ENCODE measurements around the gene GEN1. TPM values are rescaled to one million over a fixed set of nuclear protein-coding genes. Genes with fewer than 3 reads are reported as not detected.

Gene GEN1
- total and polyA plus RNA-seq, 2 donors (not counting 1 experiment from before 2014, with no cell fraction given) = 16.7 to 105 TPM

DNA sequence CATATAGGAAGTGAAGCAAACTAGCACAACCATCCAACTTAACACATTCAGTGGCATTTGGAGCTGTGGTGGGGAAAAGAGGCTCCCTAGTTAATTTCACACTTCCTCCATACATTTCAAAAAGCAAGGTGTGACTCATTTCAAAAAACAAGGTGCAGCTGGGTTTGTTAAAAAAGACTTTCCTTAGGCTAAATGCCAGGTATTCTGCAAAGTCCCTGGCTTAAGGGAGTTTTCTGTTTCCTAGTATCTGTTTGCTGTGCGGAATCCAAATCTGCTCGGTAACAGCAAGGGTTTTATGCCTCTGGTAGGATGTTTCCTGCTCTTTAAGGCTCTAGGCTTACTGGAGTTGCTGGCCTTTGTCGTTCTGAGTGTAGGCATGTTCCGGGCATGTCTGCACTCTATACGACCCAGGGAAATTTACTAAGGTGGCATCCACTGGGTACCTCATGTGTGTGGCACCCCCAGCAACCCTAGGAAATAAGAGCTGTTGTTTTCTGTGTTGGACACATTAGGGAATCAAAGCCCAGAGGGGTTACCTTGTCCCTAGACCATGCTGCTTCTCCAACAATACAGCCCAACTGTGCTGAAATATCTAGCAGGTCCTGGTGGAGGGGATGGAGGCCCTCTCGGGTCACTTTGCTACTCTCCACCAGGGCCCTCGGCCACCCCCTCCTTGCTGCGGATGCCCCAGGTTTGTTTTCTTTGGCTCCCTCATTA lies 61.7 kb downstream of the GEN1 start:
- intact Hi-C loops (cut with micrococcal nuclease) = no loop called here
- DNase-seq (no peak), ATAC-seq (ENCODE audit: low read depth) (no peak)
- Mint-ChIP-seq H3K27ac (peak overlapping the region; percentile 66), H3K9me3 (ENCODE audit: insufficient read depth) (no peaks in the 10 kb centered on the region), H3K4me1 (peaks cover 62% of the 10 kb centered on the region), H3K4me3 (no peak overlapping the region), H3K27me3 (no peaks in the 10 kb centered on the region)
- Histone ChIP-seq H4K20me1 (ENCODE audit: control insufficient read depth, insufficient read depth, low read length, poor library complexity, severe bottlenecking) (no peaks in the 10 kb centered on the region), H3K9ac (ENCODE audit: low read length) (no peak overlapping the region), H3K27me3 (replicated peaks in 1 of 4; ENCODE audit: control extremely low read depth in 1 of 4, control insufficient read depth in 3 of 4, insufficient read depth in 4 of 4, low read length in 3 of 4) (no peaks in the 10 kb centered on the region), H2AFZ (ENCODE audit: insufficient read depth, low read depth, low read length, poor library complexity, severe bottlenecking) (no peak overlapping the region), H3K27ac (ENCODE audit: low read length in 2 of 2) (peak overlapping the region in 1 of 2 donors; percentile 1), H3K4me3 (ENCODE audit: control extremely low read depth in 1 of 5, extremely low read depth in 1 of 5, insufficient read depth in 1 of 5, low read depth in 2 of 5, low read length in 4 of 5) (no peak overlapping the region), H3K4me2 (replicated peaks; ENCODE audit: low read depth, low read length, poor library complexity, severe bottlenecking) (no peak overlapping the region), H3K79me2 (ENCODE audit: control insufficient read depth, insufficient read depth, low read length) (no peaks in the 10 kb centered on the region), H3K4me1 (ENCODE audit: control insufficient read depth in 2 of 2, insufficient read depth in 2 of 2, low read length in 2 of 2) (peaks cover 32 to 36% of the 10 kb centered on the region in 2 donors), H3K9me3 (ENCODE audit: control extremely low read depth in 1 of 3, control insufficient read depth in 2 of 3, insufficient read depth in 1 of 3, low read length in 2 of 3) (peaks cover 0 to 4% (median 0%) of the 10 kb centered on the region in 3 donors), H3K36me3 (replicated peaks in 1 of 2; ENCODE audit: control extremely low read depth in 1 of 2, control insufficient read depth in 1 of 2, extremely low read depth in 1 of 2, insufficient read depth in 2 of 2, low read length in 1 of 2) (no peaks in the 10 kb centered on the region)
- CTCF ChIA-PET = interaction anchor here (0.5 to 2.9 kb wide), 2 partner anchors 10 to 144 kb away, joined by 5 to 9 read pairs; no protein-coding TSS in a partner anchor
- POLR2A ChIA-PET = interaction anchor here (1.1 to 1.3 kb wide), 2 partner anchors 11 to 13 kb away, joined by 4 read pairs; no protein-coding TSS in a partner anchor
- WGBS (ENCODE audit: insufficient coverage) = 84% methylated on average over 6 of the region's 8 CpGs
- TF ChIP-seq, protein P1, sequence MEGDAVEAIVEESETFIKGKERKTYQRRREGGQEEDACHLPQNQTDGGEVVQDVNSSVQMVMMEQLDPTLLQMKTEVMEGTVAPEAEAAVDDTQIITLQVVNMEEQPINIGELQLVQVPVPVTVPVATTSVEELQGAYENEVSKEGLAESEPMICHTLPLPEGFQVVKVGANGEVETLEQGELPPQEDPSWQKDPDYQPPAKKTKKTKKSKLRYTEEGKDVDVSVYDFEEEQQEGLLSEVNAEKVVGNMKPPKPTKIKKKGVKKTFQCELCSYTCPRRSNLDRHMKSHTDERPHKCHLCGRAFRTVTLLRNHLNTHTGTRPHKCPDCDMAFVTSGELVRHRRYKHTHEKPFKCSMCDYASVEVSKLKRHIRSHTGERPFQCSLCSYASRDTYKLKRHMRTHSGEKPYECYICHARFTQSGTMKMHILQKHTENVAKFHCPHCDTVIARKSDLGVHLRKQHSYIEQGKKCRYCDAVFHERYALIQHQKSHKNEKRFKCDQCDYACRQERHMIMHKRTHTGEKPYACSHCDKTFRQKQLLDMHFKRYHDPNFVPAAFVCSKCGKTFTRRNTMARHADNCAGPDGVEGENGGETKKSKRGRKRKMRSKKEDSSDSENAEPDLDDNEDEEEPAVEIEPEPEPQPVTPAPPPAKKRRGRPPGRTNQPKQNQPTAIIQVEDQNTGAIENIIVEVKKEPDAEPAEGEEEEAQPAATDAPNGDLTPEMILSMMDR (IDR thresholded peaks at IDR 0.05) = no peak
- TF ChIP-seq EZH2 (IDR thresholded peaks at IDR 0.05; ENCODE audit: borderline replicate concordance, insufficient read depth, low read depth, low read length, poor library complexity, severe bottlenecking) = no peak

All from B cell (primary cell).